ENCODE results near the gene ANKRD34B.
"Not testable (repeated sequence)": the region's sequence is repeated elsewhere in the genome, so short reads cannot be mapped to it uniquely, and the experiment has no call there.

The ANKRD34B gene

DNA sequence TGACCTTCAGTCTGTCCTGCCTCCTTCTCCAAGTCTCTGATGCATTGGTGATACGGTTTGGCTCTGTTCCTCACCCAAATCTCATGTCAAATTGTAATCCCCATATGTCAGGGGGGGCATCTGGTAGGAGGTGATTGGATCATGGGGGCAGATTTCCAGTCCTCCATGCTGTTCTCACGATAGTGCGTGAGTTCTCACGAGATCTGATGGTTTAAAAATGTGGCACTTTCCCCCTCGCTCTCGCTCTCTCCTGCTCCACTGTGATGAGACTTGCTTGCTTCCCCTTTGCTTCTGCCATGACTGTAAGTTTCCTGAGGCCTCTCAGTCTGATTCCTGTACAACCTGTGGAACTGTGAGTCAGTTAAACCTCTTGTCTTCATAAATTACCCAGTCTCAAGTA is 14.7 kb upstream of the ANKRD34B start:
- TF ChIP-seq, protein P1, sequence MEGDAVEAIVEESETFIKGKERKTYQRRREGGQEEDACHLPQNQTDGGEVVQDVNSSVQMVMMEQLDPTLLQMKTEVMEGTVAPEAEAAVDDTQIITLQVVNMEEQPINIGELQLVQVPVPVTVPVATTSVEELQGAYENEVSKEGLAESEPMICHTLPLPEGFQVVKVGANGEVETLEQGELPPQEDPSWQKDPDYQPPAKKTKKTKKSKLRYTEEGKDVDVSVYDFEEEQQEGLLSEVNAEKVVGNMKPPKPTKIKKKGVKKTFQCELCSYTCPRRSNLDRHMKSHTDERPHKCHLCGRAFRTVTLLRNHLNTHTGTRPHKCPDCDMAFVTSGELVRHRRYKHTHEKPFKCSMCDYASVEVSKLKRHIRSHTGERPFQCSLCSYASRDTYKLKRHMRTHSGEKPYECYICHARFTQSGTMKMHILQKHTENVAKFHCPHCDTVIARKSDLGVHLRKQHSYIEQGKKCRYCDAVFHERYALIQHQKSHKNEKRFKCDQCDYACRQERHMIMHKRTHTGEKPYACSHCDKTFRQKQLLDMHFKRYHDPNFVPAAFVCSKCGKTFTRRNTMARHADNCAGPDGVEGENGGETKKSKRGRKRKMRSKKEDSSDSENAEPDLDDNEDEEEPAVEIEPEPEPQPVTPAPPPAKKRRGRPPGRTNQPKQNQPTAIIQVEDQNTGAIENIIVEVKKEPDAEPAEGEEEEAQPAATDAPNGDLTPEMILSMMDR (IDR thresholded peaks at IDR 0.05; ENCODE audit: borderline replicate concordance, extremely low read depth, low read length, poor library complexity, severe bottlenecking), result no peak
- TF ChIP-seq EZH2 (IDR thresholded peaks at IDR 0.05; ENCODE audit: borderline replicate concordance, low read depth, low read length, severe bottlenecking), result no peak

DNA sequence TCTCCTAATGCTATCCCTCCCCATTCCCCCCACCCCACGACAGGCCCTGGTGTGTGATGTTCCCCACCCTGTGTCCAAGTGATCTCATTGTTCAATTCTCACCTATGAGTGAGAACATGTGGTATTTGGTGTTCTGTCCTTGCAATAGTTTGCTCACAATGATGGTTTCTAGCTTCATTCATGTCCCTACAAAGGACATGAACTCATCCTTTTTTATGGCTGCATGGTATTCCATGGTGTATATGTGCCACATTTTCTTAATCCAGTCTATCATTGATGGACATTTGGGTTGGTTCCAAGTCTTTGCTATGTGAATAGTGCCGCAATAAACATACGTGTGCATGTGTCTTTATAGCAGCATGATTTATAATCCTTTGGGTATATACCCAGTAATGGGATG is 10.2 kb upstream of the ANKRD34B start:
- H3K27ac ChIP-seq (ENCODE audit: low read length); H3K4me1 ChIP-seq (ENCODE audit: insufficient read depth, low read length); H3K9ac ChIP-seq (ENCODE audit: low read depth, low read length); H2AFZ ChIP-seq (ENCODE audit: low read depth, low read length); ATAC-seq (ENCODE audit: insufficient read depth, low read depth); H3K4me2 ChIP-seq (ENCODE audit: insufficient read depth, low read length); H3K79me2 ChIP-seq (ENCODE audit: insufficient read depth, low read length); H4K20me1 ChIP-seq (ENCODE audit: insufficient read depth, low read length); H3K27me3 ChIP-seq (ENCODE audit: insufficient read depth, low read length, poor library complexity); H3K9me3 ChIP-seq (ENCODE audit: insufficient read depth, low read length, severe bottlenecking); H3K4me3 ChIP-seq (ENCODE audit: low read depth in 1 of 2, low read length in 2 of 2); H3K36me3 ChIP-seq (ENCODE audit: insufficient read depth, low read length); DNase-seq: not testable (repeated sequence)

More for the DNA sequence above, 14.7 kb upstream of the ANKRD34B start:
- Histone ChIP-seq H3K4me2 (ENCODE audit: insufficient read depth, low read length) (no peak overlapping the region), H3K27ac (ENCODE audit: low read length) (no peak overlapping the region), H3K9me3 (ENCODE audit: insufficient read depth, low read length, severe bottlenecking) (no peaks in the 10 kb centered on the region), H3K4me1 (ENCODE audit: insufficient read depth, low read length) (no peaks in the 10 kb centered on the region), H4K20me1 (ENCODE audit: insufficient read depth, low read length) (no peaks in the 10 kb centered on the region), H2AFZ (ENCODE audit: low read depth, low read length) (no peak overlapping the region), H3K27me3 (ENCODE audit: insufficient read depth, low read length, poor library complexity) (no peaks in the 10 kb centered on the region), H3K36me3 (ENCODE audit: insufficient read depth, low read length) (no peaks in the 10 kb centered on the region), H3K4me3 (ENCODE audit: low read depth in 1 of 2, low read length in 2 of 2) (no peak overlapping the region), H3K79me2 (ENCODE audit: insufficient read depth, low read length) (no peaks in the 10 kb centered on the region), H3K9ac (ENCODE audit: low read depth, low read length) (no peak overlapping the region)
- ATAC-seq (ENCODE audit: insufficient read depth, low read depth) (no peak), DNase-seq (no peak)

DNA sequence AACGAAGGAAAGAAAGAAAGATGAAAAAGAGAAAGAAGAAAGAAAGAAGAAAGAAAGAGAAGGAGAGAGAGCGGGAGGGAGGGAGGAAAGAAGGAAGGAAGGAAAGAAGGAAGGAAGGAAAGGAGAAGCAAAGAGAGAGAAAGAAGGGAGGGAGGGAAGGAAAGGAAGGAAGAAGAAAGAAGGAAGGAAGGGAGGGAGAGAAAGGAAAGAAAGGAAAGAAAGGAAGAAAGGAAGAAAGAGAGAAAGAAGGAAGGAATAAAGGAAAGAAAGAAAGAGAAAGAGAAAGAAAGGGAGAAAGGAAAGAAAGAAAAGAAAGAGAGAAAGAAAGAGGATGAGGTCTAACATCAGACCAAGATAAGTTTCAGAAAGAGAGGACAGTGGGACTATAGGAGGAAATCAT is 9.0 kb upstream of the ANKRD34B start:
- Histone ChIP-seq H3K27ac (ENCODE audit: low read length) (no peak overlapping the region), H4K20me1 (ENCODE audit: insufficient read depth, low read length) (no peaks in the 10 kb centered on the region), H3K4me1 (ENCODE audit: insufficient read depth, low read length) (no peaks in the 10 kb centered on the region), H3K4me3 (ENCODE audit: low read depth in 1 of 2, low read length in 2 of 2) (no peak overlapping the region), H3K9me3 (ENCODE audit: insufficient read depth, low read length, severe bottlenecking) (no peaks in the 10 kb centered on the region), H3K4me2 (ENCODE audit: insufficient read depth, low read length) (no peak overlapping the region), H3K79me2 (ENCODE audit: insufficient read depth, low read length) (no peaks in the 10 kb centered on the region), H2AFZ (ENCODE audit: low read depth, low read length) (no peak overlapping the region), H3K9ac (ENCODE audit: low read depth, low read length) (no peak overlapping the region), H3K27me3 (ENCODE audit: insufficient read depth, low read length, poor library complexity) (no peaks in the 10 kb centered on the region), H3K36me3 (ENCODE audit: insufficient read depth, low read length) (no peaks in the 10 kb centered on the region)
- no peak for ATAC-seq (ENCODE audit: insufficient read depth, low read depth)
- TF ChIP-seq, protein P1 (IDR thresholded peaks at IDR 0.05; ENCODE audit: borderline replicate concordance, extremely low read depth, low read length, poor library complexity, severe bottlenecking), result no peak
- TF ChIP-seq EZH2 (IDR thresholded peaks at IDR 0.05; ENCODE audit: borderline replicate concordance, low read depth, low read length, severe bottlenecking), result no peak
- DNase-seq, result no peak

DNA sequence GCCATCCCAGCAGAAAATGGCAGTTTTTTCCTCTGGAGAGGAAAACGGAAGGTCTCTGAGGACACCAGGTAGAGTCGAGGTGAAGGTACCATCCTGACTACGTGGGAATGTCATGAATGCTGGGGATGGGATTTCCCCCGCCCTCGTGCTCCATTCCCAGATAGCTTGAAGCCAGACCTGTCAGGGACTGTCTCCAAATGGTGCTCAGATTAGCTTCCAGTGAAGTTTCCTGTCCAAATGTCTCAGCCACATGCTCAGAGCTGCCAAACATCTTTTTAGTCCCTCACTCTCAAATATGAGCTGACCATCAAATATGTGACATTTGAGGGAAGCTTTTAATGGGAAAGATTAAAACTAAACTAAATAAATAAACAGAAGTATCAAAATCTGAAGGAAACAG is 7.6 kb upstream of the ANKRD34B start:
- Histone ChIP-seq H4K20me1 (ENCODE audit: insufficient read depth, low read length) (no peaks in the 10 kb centered on the region), H3K79me2 (ENCODE audit: insufficient read depth, low read length) (no peaks in the 10 kb centered on the region), H3K36me3 (ENCODE audit: insufficient read depth, low read length) (no peaks in the 10 kb centered on the region), H3K9me3 (ENCODE audit: insufficient read depth, low read length, severe bottlenecking) (no peaks in the 10 kb centered on the region), H3K27me3 (ENCODE audit: insufficient read depth, low read length, poor library complexity) (no peaks in the 10 kb centered on the region), H3K4me3 (ENCODE audit: low read depth in 1 of 2, low read length in 2 of 2) (no peak overlapping the region), H3K27ac (ENCODE audit: low read length) (no peak overlapping the region), H3K4me1 (ENCODE audit: insufficient read depth, low read length) (no peaks in the 10 kb centered on the region), H2AFZ (ENCODE audit: low read depth, low read length) (peak overlapping the region; percentile 17; the same call in 1 of the 2 replicates), H3K9ac (ENCODE audit: low read depth, low read length) (no peak overlapping the region), H3K4me2 (ENCODE audit: insufficient read depth, low read length) (no peak overlapping the region)
- no peak for TF ChIP-seq EZH2 (IDR thresholded peaks at IDR 0.05; ENCODE audit: borderline replicate concordance, low read depth, low read length, severe bottlenecking)
- TF ChIP-seq, protein P1 (IDR thresholded peaks at IDR 0.05; ENCODE audit: borderline replicate concordance, extremely low read depth, low read length, poor library complexity, severe bottlenecking), result no peak
- DNase-seq, result no peak
- ATAC-seq (ENCODE audit: insufficient read depth, low read depth), result no peak

Data from DND-41 (cell line).